PC-9 (cell line): ENCODE data around the gene IL17RA. TPM values are rescaled to one million over a fixed set of nuclear protein-coding genes. Genes with fewer than 3 reads are reported as not detected.
"Not testable (repeated sequence)": the region's sequence is repeated elsewhere in the genome, so short reads cannot be mapped to it uniquely, and the experiment has no call there.

Source experiments
- BruUV-seq: library from RNA; stranded (reverse); fragments of 400-500 nt; replicated peaks from 2 replicates; lab custom pipeline; 2021; lab: Mats Ljungman, UMichigan
- CTCF ChIA-PET: fragments of 300-600 bp; sonication (Branson Sonifier 250); formaldehyde crosslinking; loops from one replicate; lab custom pipeline; 2022; ENCODE audit warnings: antibody characterized with exemption; lab: Charles Lee
- POLR2A ChIA-PET: fragments of 300-600 bp; sonication (Branson Sonifier 250); formaldehyde crosslinking; loops from one replicate; lab custom pipeline; 2022; ENCODE audit warnings: antibody characterized with exemption; ENCODE audit not compliant: unreplicated experiment; lab: Charles Lee
- DNase-seq, 2 experiments: peaks; one replicate each; pipeline versions ENCODE4 v3.0.0 to v3.0.0-alpha.2; 2015 to 2022; ENCODE audit warnings: mixed read lengths in 1 of 2
- H2AFZ ChIP-seq: fragments of 200-600 bp; sonication (generic); 2 replicates; pipeline ENCODE4 v1.8.1; 2017; ENCODE audit warnings: antibody characterized with exemption
- H3F3A ChIP-seq: fragments of 200-600 bp; sonication (generic); 2 replicates; pipeline ENCODE4 v1.8.1; 2017; ENCODE audit warnings: antibody characterized with exemption, mild to moderate bottlenecking, low read depth; ENCODE audit not compliant: insufficient read depth
- H3K27ac ChIP-seq: fragments of 200-600 bp; sonication (generic); 2 replicates; pipeline ENCODE4 v1.6.1; 2016; ENCODE audit warnings: mixed run types
- H3K27me3 ChIP-seq: fragments of 200-600 bp; sonication (generic); 2 replicates; pipeline ENCODE4 v1.6.1; 2016; ENCODE audit warnings: low read depth, mixed run types; ENCODE audit not compliant: insufficient read depth
- H3K36me3 ChIP-seq: fragments of 200-600 bp; sonication (generic); 2 replicates; pipeline ENCODE4 v1.6.1; 2016; ENCODE audit warnings: low read depth, mixed run types
- H3K4me1 ChIP-seq: fragments of 200-600 bp; sonication (generic); replicated peaks from 2 replicates; pipeline ENCODE4 v1.6.1; 2016; ENCODE audit warnings: mixed run types; ENCODE audit not compliant: insufficient read depth
- H3K4me2 ChIP-seq: fragments of 200-600 bp; sonication (generic); 2 replicates; pipeline ENCODE4 v1.6.1; 2017; ENCODE audit warnings: mixed run types
- H3K4me3 ChIP-seq: fragments of 200-600 bp; sonication (generic); 2 replicates; pipeline ENCODE4 v1.6.1; 2016; ENCODE audit warnings: mixed run types
- H3K79me2 ChIP-seq: fragments of 200-600 bp; sonication (generic); 2 replicates; pipeline ENCODE4 v1.6.1; 2017; ENCODE audit warnings: low read depth, mixed run types
- H3K9me2 ChIP-seq: fragments of 200-600 bp; sonication (generic); 2 replicates; pipeline ENCODE4 v1.8.1; 2017; ENCODE audit warnings: mild to moderate bottlenecking; ENCODE audit not compliant: insufficient read depth
- H3K9me3 ChIP-seq: fragments of 200-600 bp; sonication (generic); 2 replicates; pipeline ENCODE4 v1.8.1; 2016; ENCODE audit warnings: low read depth; ENCODE audit not compliant: insufficient read depth
- H4K20me1 ChIP-seq: fragments of 200-600 bp; sonication (generic); 2 replicates; pipeline ENCODE4 v1.8.1; 2017; ENCODE audit not compliant: insufficient read depth
- CTCF ChIP-seq: fragments of 200-600 bp; sonication (generic); conservative IDR thresholded peaks from 2 replicates; pipeline ENCODE4 v1.6.1; 2017; ENCODE audit warnings: mixed run types, antibody characterized with exemption, mild to moderate bottlenecking, moderate library complexity
- EZH2 ChIP-seq: fragments of 200-600 bp; sonication (generic); IDR thresholded peaks from 2 replicates; pipeline ENCODE4 v1.8.0; 2017; ENCODE audit warnings: antibody characterized with exemption, low read depth
- intact Hi-C: fragments of 100-400 bp; cut with micrococcal nuclease; formaldehyde crosslinking; loops from one replicate; pipeline ENCODE4 v1.10.0; 2022; ENCODE audit not compliant: unreplicated experiment
- total RNA-seq: library from RNA; stranded (reverse); gene quantifications from 2 replicates; pipeline ENCODE4 v1.2.3, GENCODE V29; 2021

Gene IL17RA
- total RNA-seq, 1 experiment from 2014 or later = 8.2 TPM

GRCh38 chr22:17143826-17144225, 59.0 kb downstream of the IL17RA start:
- Histone ChIP-seq H3K79me2 (no peaks in the 10 kb centered on the region), H3K4me1 (no peaks in the 10 kb centered on the region), H4K20me1 (no peaks in the 10 kb centered on the region), H3K27me3 (no peaks in the 10 kb centered on the region), H3K4me3 (no peak overlapping the region), H3K4me2 (no peak overlapping the region), H3K9me3 (no peaks in the 10 kb centered on the region), H3F3A (no peaks in the 10 kb centered on the region), H2AFZ (no peak overlapping the region), H3K27ac (no peak overlapping the region), H3K9me2 (no peaks in the 10 kb centered on the region), H3K36me3 (no peaks in the 10 kb centered on the region)
- POLR2A ChIA-PET = interaction anchor here (0.6 kb wide), 1 partner anchor 27 kb away, joined by 3 read pairs; no protein-coding TSS in a partner anchor
- intact Hi-C loops = no loop called here
- BruUV-seq = no TSS peak
- DNase-seq = no peak
- CTCF ChIA-PET = interaction anchor here (0.5 kb wide), 1 partner anchor 535 kb away, joined by 3 read pairs; no protein-coding TSS in a partner anchor
- TF ChIP-seq EZH2 = no peak
- TF ChIP-seq CTCF = no peak

GRCh38 chr22:17145021-17145680, 60.4 kb downstream of the IL17RA start:
- DNase-seq = no peak
- intact Hi-C loops = no loop called here
- ChIA-PET POLR2A (no interaction called here), CTCF (no interaction called here)
- Histone ChIP-seq H3K27ac (no peak overlapping the region), H3K4me3 (no peak overlapping the region), H3K4me2 (no peak overlapping the region), H3F3A (no peaks in the 10 kb centered on the region), H3K36me3 (no peaks in the 10 kb centered on the region), H3K9me3 (no peaks in the 10 kb centered on the region), H2AFZ (no peak overlapping the region), H4K20me1 (no peaks in the 10 kb centered on the region), H3K9me2 (no peaks in the 10 kb centered on the region), H3K4me1 (no peaks in the 10 kb centered on the region), H3K27me3 (no peaks in the 10 kb centered on the region), H3K79me2 (no peaks in the 10 kb centered on the region)
- no TSS peak for BruUV-seq
- TF ChIP-seq EZH2 = no peak
- TF ChIP-seq CTCF = no peak

GRCh38 chr22:17147458-17147857, 62.7 kb downstream of the IL17RA start:
- H3K4me3 ChIP-seq, POLR2A ChIA-PET, H3K27ac ChIP-seq, H3K36me3 ChIP-seq, H4K20me1 ChIP-seq, H3K79me2 ChIP-seq, CTCF ChIA-PET, DNase-seq, H2AFZ ChIP-seq, H3K4me2 ChIP-seq, H3K9me2 ChIP-seq, H3K27me3 ChIP-seq, intact Hi-C loops, H3K4me1 ChIP-seq, H3K9me3 ChIP-seq, H3F3A ChIP-seq, BruUV-seq: not testable (repeated sequence)
